Keratinocyte (primary cell): Measurements from ENCODE around the gene IL1RAPL1. TPM values are rescaled to one million over a fixed set of nuclear protein-coding genes. Genes with fewer than 3 reads are reported as not detected.

Experiments used
- DNase-seq: peaks from one replicate; pipeline ENCODE4 v3.0.0-alpha.2; 2011; ENCODE audit warnings: low read depth, missing footprints, low spot score
- FAIRE-seq: peaks from 2 replicates; lab custom pipeline; 2011; peaks lifted over from hg19 to GRCh38; lab: Jason Lieb, UNC
- H2AFZ ChIP-seq: 2 replicates; pipeline ENCODE4 v1.6.0; 2012; ENCODE audit warnings: low read length, control low read depth, inconsistent platforms; ENCODE audit not compliant: control insufficient read depth
- H3K27ac ChIP-seq: 2 replicates; pipeline ENCODE4 v1.5.1; 2011; ENCODE audit warnings: low read length; ENCODE audit not compliant: control insufficient read depth, insufficient read depth
- H3K27me3 ChIP-seq: 3 replicates; pipeline ENCODE4 v1.6.0; 2011; ENCODE audit warnings: low read length; ENCODE audit not compliant: control insufficient read depth, insufficient read depth; ENCODE audit errors: extremely low read depth
- H3K36me3 ChIP-seq, 2 experiments: 2 replicates in 1 of 2; 3 replicates in 1 of 2; pipeline ENCODE4 v1.5.1; 2011; ENCODE audit warnings: low read length in 2 of 2, mild to moderate bottlenecking in 1 of 2; ENCODE audit not compliant: control insufficient read depth in 2 of 2, insufficient read depth in 2 of 2; ENCODE audit errors: extremely low read depth in 1 of 2
- H3K4me1 ChIP-seq: 3 replicates; pipeline ENCODE4 v1.5.1; 2011; ENCODE audit warnings: low read length; ENCODE audit not compliant: control insufficient read depth, insufficient read depth; ENCODE audit errors: extremely low read depth
- H3K4me2 ChIP-seq: 3 replicates; pipeline ENCODE4 v1.6.0; 2011; ENCODE audit warnings: low read depth, low read length; ENCODE audit not compliant: control insufficient read depth, insufficient read depth; ENCODE audit errors: extremely low read depth
- H3K4me3 ChIP-seq, 3 experiments: fragments of 200-600 bp in 1 of 3; sonication (generic) in 1 of 3; 2 replicates in 2 of 3; 3 replicates in 1 of 3; pipeline ENCODE4 v1.5.1; 2011 to 2016; ENCODE audit warnings: low read length in 3 of 3, mild to moderate bottlenecking in 3 of 3, control low read depth in 2 of 3, inconsistent platforms in 1 of 3, low read depth in 1 of 3, mixed read lengths in 1 of 3, mixed run types in 1 of 3, moderate library complexity in 1 of 3; ENCODE audit not compliant: control insufficient read depth in 2 of 3, insufficient read depth in 2 of 3; ENCODE audit errors: extremely low read depth in 1 of 3
- H3K79me2 ChIP-seq: 2 replicates; pipeline ENCODE4 v1.6.0; 2012; ENCODE audit warnings: low read length; ENCODE audit not compliant: control insufficient read depth, insufficient read depth
- H3K9ac ChIP-seq: 3 replicates; pipeline ENCODE4 v1.6.0; 2011; ENCODE audit warnings: low read length; ENCODE audit not compliant: control insufficient read depth, insufficient read depth; ENCODE audit errors: extremely low read depth
- H3K9me1 ChIP-seq: 3 replicates; pipeline ENCODE4 v1.6.0; 2011; ENCODE audit warnings: low read length; ENCODE audit not compliant: control insufficient read depth, insufficient read depth; ENCODE audit errors: extremely low read depth
- H3K9me3 ChIP-seq: 2 replicates; pipeline ENCODE4 v1.5.1; 2012; ENCODE audit warnings: low read depth, low read length; ENCODE audit not compliant: control insufficient read depth
- H4K20me1 ChIP-seq: 3 replicates; pipeline ENCODE4 v1.6.0; 2011; ENCODE audit warnings: low read length; ENCODE audit not compliant: control insufficient read depth, insufficient read depth; ENCODE audit errors: extremely low read depth
- CTCF ChIP-seq, 3 experiments: IDR thresholded peaks in 1 of 3; conservative IDR thresholded peaks in 1 of 3; optimal IDR thresholded peaks in 1 of 3; 2 replicates in 2 of 3; 3 replicates in 1 of 3; pipeline versions ENCODE3 to v1.5.1; 2011; ENCODE audit warnings: low read length in 3 of 3, mild to moderate bottlenecking in 3 of 3, moderate library complexity in 2 of 3, control low read depth in 1 of 3, inconsistent platforms in 1 of 3; ENCODE audit not compliant: insufficient read depth in 2 of 3; ENCODE audit errors: extremely low read depth in 1 of 3
- EZH2 ChIP-seq: IDR thresholded peaks from one replicate; pipeline ENCODE4 v1.6.1; 2012; ENCODE audit warnings: inconsistent platforms, mild to moderate bottlenecking, low read length, moderate library complexity
- dilution Hi-C: fragments of 300-500 bp; cut with MboI; formaldehyde crosslinking; loops from one replicate; pipeline ENCODE4 v1.7.0; 2020; ENCODE audit warnings: low sequenced_read_pairs; ENCODE audit not compliant: extremely low pct_ligation_motif_present
- polyA plus RNA-seq, 5 experiments: library from polyadenylated mRNA; depleted of rRNA in 3 of 5; stranded (reverse) in 3 of 5; stranded (forward) in 1 of 5; unstranded in 1 of 5; fragments of >200 nt; gene quantifications; 1 replicate in 1 of 5; 2 replicates in 3 of 5; 3 replicates in 1 of 5; pipeline versions ENCODE4 v1.2.1 to v1.2.3, GENCODE V29; 2011 to 2012; ENCODE audit warnings: missing spikeins in 2 of 5, low read depth in 1 of 5, low replicate concordance in 1 of 5

The IL1RAPL1 gene
- polyA plus RNA-seq, 1 donor (not counting 4 experiments of a cell fraction or from before 2014, with no cell fraction given): 2.8 TPM

GRCh38 chrX:29297171-29297800 is 710.0 kb downstream of the IL1RAPL1 start:
- Histone ChIP-seq H3K27ac (no peak overlapping the region), H3K27me3 (no peaks in the 10 kb centered on the region), H2AFZ (no peak overlapping the region), H3K4me3 (no peak overlapping the region), H3K9me1 (no peaks in the 10 kb centered on the region), H3K36me3 (no peaks in the 10 kb centered on the region), H3K79me2 (no peaks in the 10 kb centered on the region), H3K4me2 (no peak overlapping the region), H4K20me1 (no peaks in the 10 kb centered on the region), H3K9ac (no peak overlapping the region), H3K9me3 (no peaks in the 10 kb centered on the region), H3K4me1 (no peaks in the 10 kb centered on the region)
- FAIRE-seq: no peak
- dilution Hi-C loops: no loop called here
- TF ChIP-seq EZH2 (no peak), CTCF (optimal IDR thresholded peaks at IDR 0.05 in 1 of 3, IDR thresholded peaks at IDR 0.05 in 1 of 3, conservative IDR thresholded peaks at IDR 0.05 in 1 of 3; ENCODE audit: extremely low read depth in 1 of 3, insufficient read depth in 2 of 3, low read length in 3 of 3) (no peak)
- DNase-seq: no peak

DNA sequence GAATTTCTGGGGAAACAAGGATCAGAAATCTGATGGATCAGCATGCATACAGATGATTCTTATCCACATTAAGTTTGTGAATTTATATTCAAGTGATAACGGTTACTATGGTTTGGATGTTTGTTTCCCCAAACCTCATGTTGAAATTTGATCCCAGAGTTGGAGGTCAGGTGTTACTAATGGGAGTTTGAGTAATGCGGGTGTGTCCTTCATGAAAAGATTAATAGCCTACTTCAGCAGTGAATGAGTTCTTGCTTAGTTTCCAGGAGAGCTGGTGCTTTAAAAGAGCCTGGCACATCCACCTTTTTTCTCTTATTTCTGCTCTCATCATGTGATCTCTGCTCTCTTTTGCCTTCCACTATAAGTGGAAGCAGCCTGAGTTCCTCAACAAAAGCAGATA is 712.4 kb downstream of the IL1RAPL1 start:
- no peak for DNase-seq
- Histone ChIP-seq H3K79me2 (no peaks in the 10 kb centered on the region), H3K27me3 (no peaks in the 10 kb centered on the region), H3K4me1 (no peaks in the 10 kb centered on the region), H3K9me1 (no peaks in the 10 kb centered on the region), H3K36me3 (no peaks in the 10 kb centered on the region), H3K4me3 (no peak overlapping the region), H3K9me3 (no peaks in the 10 kb centered on the region), H3K27ac (no peak overlapping the region), H4K20me1 (no peaks in the 10 kb centered on the region), H2AFZ (no peak overlapping the region), H3K9ac (no peak overlapping the region), H3K4me2 (no peak overlapping the region)
- no peak for TF ChIP-seq EZH2
- no peak for TF ChIP-seq CTCF (optimal IDR thresholded peaks at IDR 0.05 in 1 of 3, IDR thresholded peaks at IDR 0.05 in 1 of 3, conservative IDR thresholded peaks at IDR 0.05 in 1 of 3; ENCODE audit: extremely low read depth in 1 of 3, insufficient read depth in 2 of 3, low read length in 3 of 3)
- dilution Hi-C loops: no loop called here
- FAIRE-seq: no peak
